H9 (cell line): Measurements from ENCODE around the gene TMEM50B. TPM values are rescaled to one million over a fixed set of nuclear protein-coding genes. Genes with fewer than 3 reads are reported as not detected.

ENCODE experiments used
- DNase-seq: peaks from one replicate; pipeline ENCODE4 v3.0.0-alpha.2; 2017
- H2AFZ ChIP-seq: one replicate; pipeline ENCODE4 v1.6.1; 2013; ENCODE audit warnings: mild to moderate bottlenecking, low read length, control low read depth, moderate library complexity
- H2AK5ac ChIP-seq: 2 replicates; pipeline ENCODE4 v1.6.1; 2013; ENCODE audit warnings: low read length, control low read depth, mixed read lengths; ENCODE audit not compliant: insufficient read length
- H2BK120ac ChIP-seq: one replicate; pipeline ENCODE4 v1.6.1; 2013; ENCODE audit warnings: low read depth, mild to moderate bottlenecking, low read length, control low read depth, inconsistent platforms; ENCODE audit not compliant: poor library complexity, severe bottlenecking
- H2BK12ac ChIP-seq: 2 replicates; pipeline ENCODE4 v1.6.1; 2013; ENCODE audit warnings: low read length, control low read depth, mixed read lengths, low read depth; ENCODE audit not compliant: insufficient read length
- H2BK15ac ChIP-seq: 2 replicates; pipeline ENCODE4 v1.6.1; 2013; ENCODE audit warnings: low read depth, low read length, control low read depth
- H2BK20ac ChIP-seq: one replicate; pipeline ENCODE4 v1.6.1; 2013; ENCODE audit warnings: low read depth, mild to moderate bottlenecking, low read length, control low read depth, inconsistent platforms; ENCODE audit not compliant: poor library complexity, severe bottlenecking
- H2BK5ac ChIP-seq: 2 replicates; pipeline ENCODE4 v1.6.1; 2013; ENCODE audit warnings: low read length, control low read depth, mixed read lengths; ENCODE audit not compliant: insufficient read length
- H3K14ac ChIP-seq: 2 replicates; pipeline ENCODE4 v1.6.1; 2013; ENCODE audit warnings: low read length, control low read depth; ENCODE audit not compliant: insufficient read depth
- H3K18ac ChIP-seq: 2 replicates; pipeline ENCODE4 v1.6.1; 2013; ENCODE audit warnings: low read depth, mild to moderate bottlenecking, mixed read lengths, low read length, control low read depth; ENCODE audit not compliant: insufficient read length
- H3K23ac ChIP-seq: 2 replicates; pipeline ENCODE4 v1.6.1; 2013; ENCODE audit warnings: low read length, control low read depth, mixed read lengths, low read depth; ENCODE audit not compliant: insufficient read length
- H3K23me2 ChIP-seq: 2 replicates; pipeline ENCODE4 v1.6.1; 2013; ENCODE audit warnings: low read depth, mild to moderate bottlenecking, mixed read lengths, low read length, control low read depth; ENCODE audit not compliant: insufficient read length, poor library complexity, severe bottlenecking
- H3K27ac ChIP-seq: 2 replicates; pipeline ENCODE4 v1.5.1; 2013; ENCODE audit warnings: low read length, control low read depth, mixed read lengths, low read depth; ENCODE audit not compliant: insufficient read length
- H3K27me3 ChIP-seq: 2 replicates; pipeline ENCODE4 v1.6.1; 2013; ENCODE audit warnings: low read length, control low read depth, inconsistent platforms; ENCODE audit not compliant: insufficient read depth
- H3K4ac ChIP-seq: 2 replicates; pipeline ENCODE4 v1.6.1; 2013; ENCODE audit warnings: low read depth, mild to moderate bottlenecking, control low read depth, inconsistent platforms, low read length, moderate library complexity
- H3K4me1 ChIP-seq: 2 replicates; pipeline ENCODE4 v1.6.1; 2013; ENCODE audit warnings: low read length, control low read depth, inconsistent platforms; ENCODE audit not compliant: insufficient read depth
- H3K4me2 ChIP-seq: 2 replicates; pipeline ENCODE4 v1.6.1; 2013; ENCODE audit warnings: low read length, control low read depth, mixed read lengths; ENCODE audit not compliant: insufficient read length, insufficient read depth
- H3K56ac ChIP-seq: 2 replicates; pipeline ENCODE4 v1.6.1; 2013; ENCODE audit warnings: low read depth, mild to moderate bottlenecking, mixed read lengths, low read length, control low read depth; ENCODE audit not compliant: insufficient read length
- H3K79me1 ChIP-seq: 2 replicates; pipeline ENCODE4 v1.6.1; 2013; ENCODE audit warnings: low read depth, mild to moderate bottlenecking, moderate library complexity, low read length, control low read depth, inconsistent platforms; ENCODE audit not compliant: insufficient read depth, poor library complexity, severe bottlenecking
- H3K79me2 ChIP-seq: 2 replicates; pipeline ENCODE4 v1.6.1; 2013; ENCODE audit warnings: low read length, control low read depth, inconsistent platforms; ENCODE audit not compliant: insufficient read depth
- H3K9ac ChIP-seq: 2 replicates; pipeline ENCODE4 v1.6.1; 2013; ENCODE audit warnings: low read length, control low read depth, mixed read lengths; ENCODE audit not compliant: insufficient read length; ENCODE audit errors: extremely low read depth
- H3K9me3 ChIP-seq: one replicate; pipeline ENCODE4 v1.6.1; 2013; ENCODE audit warnings: low read depth, low read length, inconsistent platforms; ENCODE audit not compliant: control insufficient read depth
- H3T11ph ChIP-seq: one replicate; pipeline ENCODE4 v1.6.1; 2013; ENCODE audit warnings: mild to moderate bottlenecking, low read length, control low read depth, inconsistent platforms
- H4K20me1 ChIP-seq: one replicate; pipeline ENCODE4 v1.6.1; 2013; ENCODE audit not compliant: control insufficient read depth, insufficient read length, insufficient read depth
- H4K5ac ChIP-seq: 2 replicates; pipeline ENCODE4 v1.6.1; 2013; ENCODE audit warnings: low read depth, mild to moderate bottlenecking, mixed read lengths, low read length, control low read depth; ENCODE audit not compliant: insufficient read length
- H4K8ac ChIP-seq: replicated peaks from 2 replicates; pipeline ENCODE4 v1.6.1; 2013; ENCODE audit warnings: low read length, control low read depth, mixed read lengths, low read depth; ENCODE audit not compliant: insufficient read length
- H4K91ac ChIP-seq: 2 replicates; pipeline ENCODE4 v1.6.1; 2013; ENCODE audit warnings: low read depth, mild to moderate bottlenecking, moderate library complexity, mixed read lengths, low read length, control low read depth; ENCODE audit not compliant: insufficient read length
- H3K27ac Mint-ChIP-seq, 3 experiments: 2 replicates in 2 of 3; 3 replicates in 1 of 3; pipeline ENCODE4 v1.8.0; 2020 to 2021; ENCODE audit warnings: mixed read lengths in 3 of 3, mild to moderate bottlenecking in 1 of 3, moderate library complexity in 1 of 3
- H3K27me3 Mint-ChIP-seq: 2 replicates; pipeline ENCODE4 v1.8.0; 2021; ENCODE audit warnings: low read depth, mild to moderate bottlenecking, moderate library complexity, mixed read lengths
- H3K36me3 Mint-ChIP-seq, 3 experiments: 2 replicates in 2 of 3; 3 replicates in 1 of 3; pipeline ENCODE4 v1.8.0; 2020 to 2021; ENCODE audit warnings: low read depth in 3 of 3, mixed read lengths in 3 of 3; ENCODE audit not compliant: insufficient read depth in 1 of 3
- H3K4me1 Mint-ChIP-seq, 2 experiments: 2 replicates each; pipeline ENCODE4 v1.8.0; 2020; ENCODE audit warnings: mixed read lengths in 2 of 2
- H3K4me3 Mint-ChIP-seq, 2 experiments: 2 replicates in 1 of 2; 3 replicates in 1 of 2; pipeline ENCODE4 v1.8.0; 2020 to 2021; ENCODE audit warnings: mild to moderate bottlenecking in 2 of 2, mixed read lengths in 2 of 2, moderate library complexity in 1 of 2
- H3K9me3 Mint-ChIP-seq, 2 experiments: 2 replicates in 1 of 2; 3 replicates in 1 of 2; pipeline ENCODE4 v1.8.0; 2020; ENCODE audit warnings: mild to moderate bottlenecking in 2 of 2, mixed read lengths in 2 of 2, moderate library complexity in 1 of 2
- CTCF ChIP-seq: fragments of 200-600 bp; sonication (generic); conservative IDR thresholded peaks from 3 replicates; pipeline ENCODE4 v1.8.0; 2021; ENCODE audit warnings: antibody characterized with exemption, mild to moderate bottlenecking
- WGBS: extraction: QIAGEN DNeasy Blood & Tissue Kit; methylation state at CpG from one replicate; pipeline ENCODE4 v1.1.7; 2013; ENCODE audit warnings: missing lambda C conversion rate, low lambda C conversion rate, mixed read lengths; ENCODE audit not compliant: insufficient read length; ENCODE audit errors: extremely low coverage; 5-methylcytosine and 5-hydroxymethylcytosine counted together
- total RNA-seq: library from RNA; stranded (reverse); gene quantifications from 2 replicates; pipeline ENCODE4 v1.2.1, GENCODE V29; 2021

Gene TMEM50B
- total RNA-seq, 1 experiment from 2014 or later, result 17.6 TPM

GRCh38 chr21:33518899-33519298 is 39.1 kb upstream of the TMEM50B start:
- Histone ChIP-seq H3K9ac (no peak overlapping the region), H2AK5ac (no peak overlapping the region), H2BK20ac (no peak overlapping the region), H4K5ac (no peak overlapping the region), H3K14ac (no peak overlapping the region), H4K20me1 (no peaks in the 10 kb centered on the region), H3K79me1 (no peaks in the 10 kb centered on the region), H3K27ac (no peak overlapping the region), H3K79me2 (no peaks in the 10 kb centered on the region), H3K23ac (no peak overlapping the region), H2BK12ac (no peak overlapping the region), H2AFZ (no peak overlapping the region), H3K23me2 (no peaks in the 10 kb centered on the region), H2BK120ac (no peak overlapping the region), H3K9me3 (no peaks in the 10 kb centered on the region), H2BK5ac (no peak overlapping the region), H3K4me1 (no peaks in the 10 kb centered on the region), H3K27me3 (no peaks in the 10 kb centered on the region), H3K4ac (no peak overlapping the region), H3K18ac (no peak overlapping the region), H4K91ac (no peak overlapping the region), H4K8ac (no peak overlapping the region), H3T11ph (no peak overlapping the region), H3K4me2 (no peak overlapping the region), H2BK15ac (no peak overlapping the region), H3K56ac (no peak overlapping the region)
- Mint-ChIP-seq H3K4me1 (no peaks in the 10 kb centered on the region), H3K9me3 (no peaks in the 10 kb centered on the region), H3K36me3 (peaks cover 45 to 74% (median 67%) of the 10 kb centered on the region in 3 experiments; a peak in 6 of 7 replicates), H3K4me3 (no peak overlapping the region), H3K27ac (peak overlapping the region in 1 of 3 experiments; percentile 23; a peak in 1 of 7 replicates), H3K27me3 (no peaks in the 10 kb centered on the region)
- TF ChIP-seq CTCF, result no peak
- no peak for DNase-seq
- WGBS, result no CpG with 5 or more reads among the region's 4 CpGs
